GM21447 (cell line): ENCODE measurements around the gene ITGA3.
A peak's percentile ranks its signal among the peaks of the same experiment; 100 is the strongest.

ENCODE experiments used
- ATAC-seq: cut with Tn5 transposase; IDR thresholded peaks from one replicate; pipeline ENCODE4 v1.9.1; 2021; ENCODE audit not compliant: unreplicated experiment

ITGA3 gene

DNA sequence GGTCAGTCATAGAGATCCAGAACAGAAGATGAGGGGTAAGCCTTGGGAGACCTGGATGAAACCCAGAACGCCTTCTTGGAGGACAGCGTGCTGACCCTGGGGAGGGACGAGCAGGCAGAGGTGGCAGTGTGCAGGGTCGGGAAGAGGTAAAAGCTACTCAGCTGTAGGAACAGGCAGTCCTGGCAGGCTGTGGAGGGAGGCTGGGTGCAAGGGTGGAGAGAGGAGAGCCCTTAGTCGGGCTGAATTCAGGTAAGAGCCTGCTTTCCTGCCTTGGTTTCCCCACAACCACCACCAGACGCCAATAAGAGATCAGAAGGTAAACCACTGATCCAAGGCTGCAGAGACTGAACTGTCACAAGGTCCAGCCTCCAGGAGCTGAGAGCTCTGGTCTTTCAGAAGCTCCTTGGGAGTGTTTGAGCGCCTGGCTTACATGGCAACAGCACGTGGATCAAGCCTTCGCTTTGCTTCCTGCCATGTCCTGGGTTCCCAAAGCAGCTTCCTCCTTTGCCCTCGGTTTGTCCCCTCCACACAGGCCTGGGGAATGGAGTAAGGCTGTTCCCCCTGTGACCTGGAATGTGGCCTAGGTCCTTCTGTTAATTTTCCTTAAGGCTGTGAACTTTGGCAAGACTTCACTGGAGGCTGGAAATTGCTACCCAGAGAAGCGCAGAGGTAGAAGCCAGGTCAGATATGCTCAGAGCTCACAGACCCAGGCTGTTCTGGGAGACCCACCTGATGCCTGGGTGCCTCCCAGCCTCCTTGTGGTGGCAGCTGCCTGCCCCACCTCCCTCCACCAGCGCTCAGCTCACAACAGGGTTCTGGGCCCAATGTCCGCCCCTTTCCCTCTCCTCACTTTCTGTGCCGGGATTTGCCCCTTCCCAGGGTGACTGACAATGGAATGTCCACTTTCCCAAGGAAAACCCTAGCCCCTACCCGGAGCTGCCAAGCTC is 35.3 kb downstream of the ITGA3 start:
- no peak for ATAC-seq

DNA sequence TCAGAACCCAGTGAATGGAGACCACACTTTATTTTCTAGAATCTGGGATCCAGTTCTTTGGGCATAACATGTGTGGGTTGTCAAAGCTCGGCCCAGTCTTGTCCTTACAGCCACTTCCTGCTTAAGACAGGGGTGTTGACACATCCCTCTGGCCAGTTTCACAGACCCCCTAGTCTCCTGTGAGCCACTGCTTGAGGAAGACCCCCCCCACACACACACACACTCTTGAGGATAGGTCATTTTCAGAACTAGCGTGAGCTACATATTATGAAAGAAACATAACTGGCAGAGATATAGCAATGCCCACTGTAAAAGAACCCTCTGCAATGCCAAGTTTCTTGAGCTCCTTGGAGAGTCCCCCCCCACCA is 36.0 kb downstream of the ITGA3 start:
- ATAC-seq, result no peak

DNA sequence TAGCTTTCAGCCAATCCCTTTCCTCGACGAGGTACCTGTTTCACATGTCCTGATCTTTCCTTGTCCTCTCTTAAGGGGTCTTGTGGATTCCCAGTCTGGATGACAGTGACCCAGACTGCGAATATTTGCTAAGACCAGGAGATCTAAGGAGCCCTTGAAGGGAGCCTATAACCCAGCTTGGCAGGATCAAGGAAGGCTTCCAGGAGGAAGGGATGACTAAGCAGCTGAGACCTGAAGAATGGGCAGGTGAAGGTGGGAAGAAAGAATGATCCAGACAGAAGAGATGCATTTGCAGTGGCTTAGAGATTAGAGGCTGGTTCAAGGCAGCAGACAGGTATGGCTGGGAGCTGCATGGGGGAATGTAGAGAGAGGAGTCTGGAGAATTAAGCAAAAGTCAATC is 37.3 kb downstream of the ITGA3 start:
- no peak for ATAC-seq

- ATAC-seq, result no peak
Measured at GRCh38 chr17:50093807-50094206, 37.9 kb downstream of the ITGA3 start.

DNA sequence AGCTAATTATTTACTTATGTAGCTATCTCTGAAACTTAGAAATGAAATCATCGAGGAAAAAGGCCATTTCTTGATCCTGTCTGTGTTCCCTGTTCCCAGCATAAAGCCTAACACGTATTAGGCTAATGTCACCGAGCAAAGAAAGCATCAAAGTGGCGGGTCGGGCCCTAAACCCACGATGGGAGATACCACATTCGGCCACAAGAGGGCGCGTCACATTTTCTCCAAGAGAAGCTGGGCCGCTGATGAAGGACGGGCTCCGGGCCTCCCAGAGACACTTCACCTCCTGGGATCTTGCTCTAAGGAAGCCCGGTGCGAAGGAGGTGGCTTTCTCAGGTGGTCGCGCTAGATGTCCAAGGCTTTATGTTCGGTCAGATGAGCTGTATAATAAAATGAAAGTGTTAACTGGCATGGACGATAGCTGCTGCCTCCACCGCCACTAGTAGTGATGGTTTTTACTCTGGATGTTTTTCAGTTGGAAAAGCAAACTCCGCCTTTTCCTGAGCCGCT is 38.4 kb downstream of the ITGA3 start:
- ATAC-seq, result peak; percentile 41

DNA sequence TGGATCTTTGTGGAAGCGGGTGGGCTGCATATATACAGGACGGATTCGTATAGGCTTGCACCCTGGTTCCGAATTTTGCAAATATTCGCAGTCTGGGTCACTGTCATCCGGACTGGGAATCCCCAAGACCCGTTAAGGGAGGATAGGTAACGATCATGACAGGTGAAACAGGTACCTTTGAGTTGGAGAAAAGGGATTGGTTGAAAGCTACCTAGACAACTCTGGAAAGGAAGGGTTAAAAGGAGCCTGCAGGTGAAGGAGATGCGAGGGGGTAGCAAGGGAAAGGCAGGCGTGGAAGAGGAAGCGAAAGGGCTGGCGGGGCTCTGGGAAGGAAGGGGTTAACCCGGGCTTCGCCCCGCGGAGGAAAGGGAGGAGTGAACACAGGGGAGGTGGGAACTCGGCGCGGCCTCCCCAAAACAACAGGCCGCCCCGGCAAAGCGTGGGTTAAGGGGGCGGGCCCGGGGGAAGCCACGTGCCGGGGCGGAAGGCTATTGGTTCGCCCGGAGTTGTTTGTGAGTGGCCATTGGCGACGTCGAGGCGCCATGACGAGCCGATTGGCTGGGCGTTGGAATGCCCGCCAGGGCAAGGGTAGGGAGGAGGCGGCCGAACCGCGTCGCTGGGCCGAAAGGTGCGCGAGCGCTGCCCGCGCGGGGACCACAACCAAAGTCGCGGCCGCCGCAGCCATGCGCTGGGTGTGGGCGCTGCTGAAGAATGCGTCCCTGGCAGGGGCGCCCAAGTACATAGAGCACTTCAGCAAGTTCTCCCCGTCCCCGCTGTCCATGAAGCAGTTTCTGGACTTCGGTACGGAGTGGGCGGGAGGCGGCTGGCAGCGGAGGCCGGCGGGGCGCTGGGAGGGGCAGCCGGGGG is 39.1 kb downstream of the ITGA3 start, which contains the start of gene PDK2:
PDK2 (plus strand) TSS at position 599 of the 867 bp plus-strand sequence; CDS start at position 684, 85 bp downstream.
- peak; percentile 82 for ATAC-seq

DNA sequence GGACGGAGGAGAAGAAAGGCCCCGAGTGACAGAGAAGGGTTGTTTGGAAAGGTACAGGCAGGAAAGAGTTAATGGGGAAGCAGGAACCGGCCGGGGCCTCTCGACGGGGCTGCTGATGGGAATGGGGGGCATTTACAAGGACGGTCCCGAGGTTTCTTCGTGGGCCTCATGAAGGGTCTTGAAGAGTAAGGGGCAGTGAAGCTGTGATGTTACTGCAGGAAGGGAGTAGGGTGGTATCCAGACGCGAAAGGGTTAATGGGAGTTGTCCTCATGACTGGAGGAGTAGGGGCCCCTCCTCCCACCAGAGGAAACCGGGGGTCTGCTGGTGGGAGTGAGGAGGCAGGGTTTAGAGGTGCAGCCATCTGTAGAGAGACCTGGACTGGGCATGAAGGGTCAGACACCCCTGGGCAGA is 39.7 kb downstream of the ITGA3 start:
- no peak for ATAC-seq

DNA sequence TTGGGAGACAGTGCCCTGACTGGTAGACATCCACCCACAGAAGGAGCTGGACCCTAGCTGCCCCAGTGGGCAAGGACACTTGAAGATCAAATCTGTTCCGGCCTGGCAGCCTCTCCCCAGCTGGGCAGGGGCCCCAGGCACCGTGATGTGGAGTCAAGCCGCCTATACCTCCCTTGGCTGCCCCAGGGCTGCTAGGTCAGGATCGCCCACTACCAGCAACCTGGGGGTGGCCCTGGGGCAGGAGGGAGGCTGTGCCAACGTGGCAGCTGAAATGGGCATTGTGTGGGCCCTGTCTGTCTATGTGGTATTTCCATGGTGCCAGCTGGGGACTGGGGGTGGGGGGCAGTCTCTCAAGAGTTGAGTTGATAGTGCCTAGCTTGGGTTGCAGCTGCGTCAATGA is 40.2 kb downstream of the ITGA3 start:
- no peak for ATAC-seq

DNA sequence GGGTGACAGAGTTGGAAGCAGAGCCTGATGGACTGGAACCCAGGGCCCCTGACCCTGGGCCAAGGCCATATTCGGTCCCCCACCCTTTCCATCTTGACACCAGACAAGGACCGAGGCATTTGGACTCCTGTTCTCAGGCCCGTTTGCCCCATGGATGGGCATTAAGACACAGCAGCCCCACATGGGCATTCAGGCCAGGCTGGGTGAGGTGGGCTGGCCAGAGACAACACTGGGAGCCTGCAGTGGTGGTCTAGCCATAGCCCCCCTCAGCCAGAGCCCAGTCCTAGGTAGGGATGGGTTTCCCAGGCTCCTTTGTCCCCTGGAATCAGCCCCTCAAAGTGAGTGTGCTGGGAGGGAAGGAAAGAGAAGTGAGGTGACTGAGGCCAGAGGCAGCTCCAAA is 40.8 kb downstream of the ITGA3 start:
- no peak for ATAC-seq

DNA sequence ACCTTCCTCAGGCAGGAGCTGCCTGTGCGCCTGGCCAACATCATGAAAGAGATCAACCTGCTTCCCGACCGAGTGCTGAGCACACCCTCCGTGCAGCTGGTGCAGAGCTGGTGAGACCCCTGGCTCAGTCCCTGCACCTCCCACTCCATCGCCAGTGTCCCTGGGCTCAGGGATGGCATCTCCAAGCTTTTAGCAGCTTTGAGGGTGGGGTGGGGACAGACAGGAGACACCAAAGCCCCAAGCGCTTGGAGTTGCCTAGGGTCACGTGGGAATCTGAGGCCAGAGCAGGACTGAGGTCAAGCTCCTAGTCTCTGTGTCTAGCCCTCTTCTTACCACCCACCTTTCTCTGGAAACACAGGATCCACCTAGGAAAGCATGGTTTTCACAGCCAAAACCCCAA is 41.5 kb downstream of the ITGA3 start:
- ATAC-seq, result no peak

DNA sequence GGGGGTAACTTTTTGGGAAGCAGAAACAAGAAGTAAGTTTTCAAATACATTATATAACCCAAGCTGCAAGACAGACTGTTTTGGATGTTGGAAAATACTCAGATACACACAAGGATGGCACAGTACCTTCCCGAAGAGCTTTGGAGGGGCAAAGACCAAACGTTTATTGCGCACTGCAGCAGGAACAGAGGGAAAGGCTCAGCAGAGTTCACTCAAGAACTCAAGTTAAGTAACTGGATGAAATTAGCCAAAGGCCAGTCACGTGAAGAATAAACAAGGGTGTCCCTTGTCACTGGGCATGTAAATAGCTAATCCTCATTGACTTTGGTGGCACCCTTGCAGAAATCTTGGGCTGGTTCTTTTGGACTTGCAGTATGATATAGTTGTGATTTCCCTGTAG is 42.0 kb downstream of the ITGA3 start:
- no peak for ATAC-seq

- ATAC-seq, result no peak
Measured at GRCh38 chr17:50098583-50098982, 42.7 kb downstream of the ITGA3 start.

DNA sequence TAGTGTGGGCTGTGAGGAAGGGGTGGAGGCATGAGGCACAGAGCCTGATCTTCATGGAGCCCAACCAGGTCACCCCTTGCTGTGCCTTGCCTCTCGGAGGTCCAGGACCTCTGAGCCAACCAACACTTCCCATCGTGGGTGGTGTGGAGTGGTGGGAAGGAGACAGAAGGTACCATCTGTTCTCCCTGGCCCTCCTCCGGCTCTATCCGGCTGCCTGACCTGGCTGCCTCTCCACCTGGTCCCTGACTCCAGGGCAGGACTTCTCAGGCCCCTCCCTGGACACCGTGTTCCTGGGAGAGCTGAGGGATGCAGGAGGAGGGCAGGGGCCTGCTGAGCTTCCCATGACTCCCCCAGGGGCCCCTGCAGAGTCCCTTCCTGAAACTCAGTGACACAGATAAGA is 43.1 kb downstream of the ITGA3 start:
- no peak for ATAC-seq

GRCh38 chr17:50100480-50100883 is 44.6 kb downstream of the ITGA3 start:
- ATAC-seq, result no peak

GRCh38 chr17:50100921-50101345 is 45.0 kb downstream of the ITGA3 start:
- ATAC-seq, result no peak

GRCh38 chr17:50101346-50102163 is 45.6 kb downstream of the ITGA3 start:
- ATAC-seq, result no peak

DNA sequence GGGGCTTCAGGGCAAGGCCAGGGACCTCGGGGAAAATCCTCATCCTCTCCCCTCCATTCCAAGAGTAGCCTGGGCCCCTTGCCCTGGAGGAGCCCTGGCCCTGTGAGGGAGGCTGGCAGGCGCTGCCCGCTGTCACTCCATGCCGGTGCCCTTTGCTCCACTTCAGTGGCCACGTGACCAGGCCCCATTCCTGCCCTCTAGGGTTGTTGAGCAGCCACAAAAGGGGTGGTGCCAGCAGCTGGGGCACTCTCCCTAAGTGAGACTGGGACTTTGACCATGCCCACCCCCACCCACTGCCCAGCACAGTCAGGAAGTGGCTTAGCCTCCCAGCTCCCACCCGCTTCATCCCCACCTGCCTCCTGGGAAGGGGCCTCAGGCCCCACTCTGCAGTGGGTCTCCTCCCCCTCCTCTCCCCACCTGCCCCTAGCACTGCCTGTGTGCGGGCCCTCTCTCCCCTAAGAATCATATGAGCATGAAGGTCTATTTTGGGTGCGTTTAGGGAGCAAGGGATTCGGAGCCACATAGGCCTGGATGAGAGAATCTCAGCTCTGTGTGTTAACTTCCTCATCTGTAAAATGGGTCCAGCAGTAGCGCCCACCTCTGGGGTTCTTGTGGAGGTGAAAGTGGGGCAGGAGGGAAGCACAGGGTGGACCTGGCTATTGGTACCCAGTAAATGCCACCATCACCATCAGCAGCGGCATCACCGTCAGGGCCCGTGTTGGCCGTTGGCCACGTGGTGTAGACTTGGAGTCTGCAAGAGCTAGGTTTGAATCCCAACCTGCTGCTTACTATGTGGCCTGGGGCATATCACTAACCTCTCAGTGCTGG is 46.5 kb downstream of the ITGA3 start:
- ATAC-seq, result no peak

DNA sequence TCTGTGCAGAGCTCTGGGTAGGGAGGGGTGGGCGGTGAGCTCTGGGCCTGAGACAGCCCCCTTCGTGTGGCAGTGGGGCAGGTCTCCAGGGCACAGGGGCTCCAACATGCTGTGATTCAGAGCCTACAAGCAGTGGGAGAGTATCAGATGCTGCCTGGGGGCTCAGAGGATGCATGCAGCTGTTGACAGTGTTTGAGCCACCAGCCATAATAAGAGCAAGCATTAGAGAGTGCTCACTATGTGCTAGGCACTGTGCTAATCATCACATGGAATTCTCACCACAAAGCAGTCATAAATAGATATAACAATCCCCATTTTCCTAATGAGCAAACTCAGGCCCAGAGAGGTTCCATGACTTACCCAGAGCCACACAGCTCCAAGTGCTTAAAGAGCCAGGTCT is 47.3 kb downstream of the ITGA3 start:
- no peak for ATAC-seq

DNA sequence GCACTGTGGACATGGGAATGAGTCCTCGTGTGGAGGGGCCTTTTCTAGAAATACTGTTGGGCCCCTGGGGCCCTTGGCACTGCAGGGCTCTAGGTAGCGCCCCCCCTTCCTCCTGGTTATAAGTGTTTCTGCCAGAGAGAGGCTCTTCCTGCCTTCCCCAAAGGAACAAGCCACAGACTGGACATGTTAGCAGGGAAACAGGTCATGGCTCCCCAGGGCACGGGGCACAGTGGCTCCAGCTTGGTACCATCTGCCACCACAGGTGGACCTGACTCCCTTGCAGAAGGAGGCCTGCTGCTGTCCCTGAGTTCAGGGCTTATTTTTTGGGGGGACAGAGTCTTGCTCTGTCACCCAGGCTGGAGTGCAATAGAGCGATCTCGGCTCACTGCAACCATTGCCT is 48.0 kb downstream of the ITGA3 start:
- ATAC-seq, result no peak

DNA sequence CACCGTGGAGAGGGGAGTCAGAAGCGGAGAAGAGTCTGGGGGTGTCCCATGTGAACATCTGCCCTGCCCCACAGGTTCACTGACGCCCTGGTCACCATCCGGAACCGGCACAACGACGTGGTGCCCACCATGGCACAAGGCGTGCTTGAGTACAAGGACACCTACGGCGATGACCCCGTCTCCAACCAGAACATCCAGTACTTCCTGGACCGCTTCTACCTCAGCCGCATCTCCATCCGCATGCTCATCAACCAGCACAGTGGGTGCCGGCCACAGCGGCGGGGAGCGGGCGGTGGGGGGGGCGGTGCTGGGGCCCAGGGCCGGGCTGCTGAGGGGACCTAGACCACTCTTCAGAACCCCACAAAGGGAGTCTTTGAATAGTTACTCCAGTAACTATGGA is 49.9 kb downstream of the ITGA3 start:
- no peak for ATAC-seq
